Glutamatergic neuron (in vitro differentiated cells): Measurements from ENCODE around the gene COBL. TPM values are rescaled to one million over a fixed set of nuclear protein-coding genes. Genes with fewer than 3 reads are reported as not detected.

ENCODE experiments used
- DNase-seq: peaks from one replicate; pipeline ENCODE4 v3.0.0; 2022
- H3K27ac Mint-ChIP-seq: one replicate; pipeline ENCODE4 v1.8.0; 2020; ENCODE audit warnings: mild to moderate bottlenecking, mixed read lengths, inconsistent platforms; ENCODE audit not compliant: unreplicated experiment
- H3K27me3 Mint-ChIP-seq: one replicate; pipeline ENCODE4 v1.8.0; 2020; ENCODE audit warnings: mild to moderate bottlenecking, moderate library complexity, mixed read lengths, inconsistent platforms; ENCODE audit not compliant: unreplicated experiment
- H3K36me3 Mint-ChIP-seq: one replicate; pipeline ENCODE4 v1.8.0; 2020; ENCODE audit warnings: mild to moderate bottlenecking, mixed read lengths, inconsistent platforms; ENCODE audit not compliant: unreplicated experiment
- H3K4me1 Mint-ChIP-seq: one replicate; pipeline ENCODE4 v1.8.0; 2020; ENCODE audit warnings: mild to moderate bottlenecking, low read depth, mixed read lengths, inconsistent platforms; ENCODE audit not compliant: unreplicated experiment
- H3K4me3 Mint-ChIP-seq: one replicate; pipeline ENCODE4 v1.8.0; 2020; ENCODE audit warnings: mild to moderate bottlenecking, mixed read lengths, inconsistent platforms; ENCODE audit not compliant: unreplicated experiment
- H3K9me3 Mint-ChIP-seq: one replicate; pipeline ENCODE4 v1.8.0; 2020; ENCODE audit warnings: mild to moderate bottlenecking, moderate library complexity, mixed read lengths, inconsistent platforms; ENCODE audit not compliant: unreplicated experiment
- total RNA-seq: library from RNA; stranded (reverse); fragmentation: NEBNext Ultra II Directional; extraction: Animal tissue kit (Norgen Biotek cat#: 25700); gene quantifications from one replicate; pipeline ENCODE4 v1.2.1, GENCODE V29; 2021; ENCODE audit not compliant: unreplicated experiment
- TF ChIP-seq, protein P1 (sequence below): fragments of 200-600 bp; sonication (generic); IDR thresholded peaks from one replicate; pipeline ENCODE4 v1.5.0; 2021; ENCODE audit not compliant: partially characterized antibody, unreplicated experiment

Gene COBL
- total RNA-seq, 1 donor from 2014 or later = 3.3 TPM

DNA sequence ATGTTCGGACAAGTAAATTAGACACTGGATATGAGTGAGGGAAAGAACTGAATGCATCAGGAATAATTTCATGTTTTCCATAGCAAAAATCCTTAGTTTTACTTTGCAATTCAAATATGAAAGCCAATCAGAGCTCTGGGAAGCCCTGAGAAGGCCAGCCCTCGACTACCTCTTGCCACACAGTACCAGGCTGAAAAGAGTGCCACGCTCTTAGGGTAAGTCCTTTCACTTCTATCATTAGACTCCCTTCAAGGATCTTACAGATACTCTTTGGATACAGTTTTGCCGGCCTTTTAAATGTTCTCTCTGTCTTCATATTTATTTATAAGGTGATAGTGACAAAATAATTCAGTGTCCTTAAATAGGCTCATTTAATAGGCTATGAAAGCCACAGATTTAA is 1.9 kb downstream of the COBL start:
- no peak overlapping the region for H3K27ac Mint-ChIP-seq
- no peaks in the 10 kb centered on the region for H3K9me3 Mint-ChIP-seq
- peaks cover 2% of the 10 kb centered on the region for H3K4me1 Mint-ChIP-seq
- H3K27me3 Mint-ChIP-seq = peaks cover 9% of the 10 kb centered on the region
- peak overlapping the region; percentile 93 for H3K4me3 Mint-ChIP-seq
- TF ChIP-seq, protein P1, sequence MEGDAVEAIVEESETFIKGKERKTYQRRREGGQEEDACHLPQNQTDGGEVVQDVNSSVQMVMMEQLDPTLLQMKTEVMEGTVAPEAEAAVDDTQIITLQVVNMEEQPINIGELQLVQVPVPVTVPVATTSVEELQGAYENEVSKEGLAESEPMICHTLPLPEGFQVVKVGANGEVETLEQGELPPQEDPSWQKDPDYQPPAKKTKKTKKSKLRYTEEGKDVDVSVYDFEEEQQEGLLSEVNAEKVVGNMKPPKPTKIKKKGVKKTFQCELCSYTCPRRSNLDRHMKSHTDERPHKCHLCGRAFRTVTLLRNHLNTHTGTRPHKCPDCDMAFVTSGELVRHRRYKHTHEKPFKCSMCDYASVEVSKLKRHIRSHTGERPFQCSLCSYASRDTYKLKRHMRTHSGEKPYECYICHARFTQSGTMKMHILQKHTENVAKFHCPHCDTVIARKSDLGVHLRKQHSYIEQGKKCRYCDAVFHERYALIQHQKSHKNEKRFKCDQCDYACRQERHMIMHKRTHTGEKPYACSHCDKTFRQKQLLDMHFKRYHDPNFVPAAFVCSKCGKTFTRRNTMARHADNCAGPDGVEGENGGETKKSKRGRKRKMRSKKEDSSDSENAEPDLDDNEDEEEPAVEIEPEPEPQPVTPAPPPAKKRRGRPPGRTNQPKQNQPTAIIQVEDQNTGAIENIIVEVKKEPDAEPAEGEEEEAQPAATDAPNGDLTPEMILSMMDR = no peak
- no peak for DNase-seq
- no peaks in the 10 kb centered on the region for H3K36me3 Mint-ChIP-seq

DNA sequence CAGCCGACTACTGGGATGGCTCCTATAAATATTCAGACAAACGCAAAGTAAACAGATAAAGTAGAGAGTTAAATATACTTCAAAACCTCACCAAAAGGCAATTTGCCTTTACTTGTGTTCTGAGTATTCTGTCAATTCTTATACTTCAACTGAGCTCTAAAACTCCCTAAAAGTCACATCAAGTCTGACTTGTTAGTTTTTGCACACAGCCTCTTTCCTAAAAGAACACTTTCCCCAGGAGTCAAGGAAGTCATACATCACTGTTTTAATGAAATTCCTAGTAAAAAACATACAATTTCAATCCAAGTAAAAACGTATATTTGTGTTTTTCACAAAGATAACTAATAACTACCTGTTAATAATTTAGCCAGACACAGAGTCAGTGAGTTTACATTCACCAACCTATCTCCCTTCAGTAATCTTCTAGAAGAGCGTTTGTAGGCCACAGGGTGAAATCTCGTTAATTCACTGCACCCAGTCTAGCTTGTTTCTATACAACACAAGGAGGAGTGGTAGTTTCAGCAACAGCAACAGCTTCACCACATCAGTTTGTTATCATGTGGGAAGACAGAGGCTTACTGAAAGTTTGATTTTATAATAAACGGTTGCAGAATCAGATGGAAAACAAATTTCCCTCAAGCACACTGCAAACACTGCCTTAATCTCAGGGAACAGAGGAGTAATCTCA is 2.7 kb downstream of the COBL start:
- no peak for DNase-seq
- Mint-ChIP-seq H3K27ac (no peak overlapping the region), H3K9me3 (no peaks in the 10 kb centered on the region), H3K27me3 (peaks cover 9% of the 10 kb centered on the region), H3K4me3 (no peak overlapping the region), H3K36me3 (no peaks in the 10 kb centered on the region), H3K4me1 (peaks cover 10% of the 10 kb centered on the region)
- TF ChIP-seq, protein P1 = no peak

DNA sequence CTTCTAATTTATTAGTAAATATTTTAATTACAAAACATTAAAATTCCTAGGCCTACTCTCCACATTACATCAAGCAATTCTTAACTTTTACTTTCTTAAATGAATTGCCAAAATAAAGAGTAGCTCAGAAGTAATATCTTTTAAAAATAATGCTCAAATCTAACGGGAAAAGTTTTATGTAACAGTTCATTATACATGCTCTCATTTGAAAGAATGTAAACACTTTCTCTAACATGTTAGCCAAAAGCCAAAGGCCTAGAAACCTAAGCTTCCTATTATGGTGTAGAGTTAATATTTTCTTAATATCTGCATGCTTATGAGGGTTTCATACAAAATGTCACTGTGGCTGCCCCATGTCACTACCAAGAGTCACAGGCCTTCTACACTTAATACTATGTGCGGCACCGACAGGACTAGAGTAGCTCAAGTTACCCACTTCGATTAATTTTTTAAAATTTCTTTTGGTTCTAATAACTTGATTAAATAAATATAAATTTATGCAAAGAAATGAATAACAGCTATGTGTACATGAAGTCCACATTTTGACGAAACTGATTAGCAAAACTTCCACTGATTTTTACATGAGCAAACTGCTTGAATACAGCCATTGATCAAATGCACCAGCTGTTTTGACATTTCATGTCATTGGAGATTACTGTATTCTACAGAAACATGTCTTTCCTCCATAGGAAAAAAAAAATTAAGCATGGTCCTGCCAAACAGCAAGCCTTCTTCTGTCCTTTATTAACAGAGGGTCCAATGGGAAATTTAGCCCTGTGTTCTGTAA is 3.5 kb downstream of the COBL start:
- H3K4me1 Mint-ChIP-seq = peaks cover 18% of the 10 kb centered on the region
- TF ChIP-seq, protein P1 = no peak
- no peak overlapping the region for H3K27ac Mint-ChIP-seq
- H3K36me3 Mint-ChIP-seq = no peaks in the 10 kb centered on the region
- H3K9me3 Mint-ChIP-seq = no peaks in the 10 kb centered on the region
- H3K4me3 Mint-ChIP-seq = no peak overlapping the region
- H3K27me3 Mint-ChIP-seq = peaks cover 11% of the 10 kb centered on the region
- DNase-seq = no peak

DNA sequence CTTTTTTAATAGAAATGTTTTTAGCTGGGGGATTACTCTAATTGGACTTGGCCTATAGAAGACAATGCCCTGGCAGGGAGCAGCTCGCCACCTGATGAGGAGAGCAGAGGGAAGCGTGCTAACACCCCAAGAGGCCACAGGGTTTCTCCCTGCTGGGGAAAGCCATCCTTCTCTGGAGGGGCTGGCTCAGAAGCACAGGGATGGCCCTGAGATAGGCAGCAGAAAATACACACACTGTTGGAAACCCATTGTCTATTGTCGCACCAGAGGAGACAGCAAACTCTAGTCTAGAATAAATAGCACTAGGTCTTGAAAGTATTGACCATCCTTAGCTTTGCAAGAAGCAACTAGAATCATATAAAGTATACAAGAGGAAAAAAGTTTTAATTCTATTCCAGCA is 5.4 kb downstream of the COBL start:
- no peak overlapping the region for H3K27ac Mint-ChIP-seq
- DNase-seq = no peak

More for the DNA sequence above, 5.4 kb downstream of the COBL start:
- TF ChIP-seq, protein P1 = no peak
- Mint-ChIP-seq H3K36me3 (no peaks in the 10 kb centered on the region), H3K27me3 (peaks cover 2% of the 10 kb centered on the region), H3K9me3 (no peaks in the 10 kb centered on the region), H3K4me1 (peaks cover 20% of the 10 kb centered on the region), H3K4me3 (no peak overlapping the region)
